ENCODE results near the gene MYH2. TPM values are rescaled to one million over a fixed set of nuclear protein-coding genes. Genes with fewer than 3 reads are reported as not detected.

The MYH2 gene
- total RNA-seq, 4 donors from 2014 or later, result 0.83 TPM; not detected in 3

DNA sequence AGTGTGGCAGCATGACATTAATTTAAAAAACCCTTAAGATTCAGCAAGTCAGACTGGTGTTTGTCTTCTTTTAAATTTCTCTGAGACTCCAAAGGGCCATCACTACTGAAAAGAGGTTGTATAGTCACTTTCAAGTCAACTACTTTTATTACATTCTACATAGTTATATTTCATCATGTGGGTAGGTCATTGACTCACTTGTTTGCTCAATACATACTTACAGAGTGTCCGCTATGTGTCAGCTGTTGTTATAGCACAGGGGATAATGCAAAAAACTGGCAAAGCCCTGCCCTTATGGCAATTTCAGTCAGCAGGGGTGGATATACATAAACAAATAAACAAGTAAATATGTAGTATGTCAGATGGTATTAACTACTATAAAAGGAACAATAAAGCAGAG, 77.6 kb downstream of the MYH2 start:
- no peak for DNase-seq
- Histone ChIP-seq H3K27me3 (no peaks in the 10 kb centered on the region), H3K4me3 (no peak overlapping the region), H3K4me1 (no peaks in the 10 kb centered on the region), H3K27ac (no peak overlapping the region), H3K36me3 (no peaks in the 10 kb centered on the region), H3K9me3 (no peaks in the 10 kb centered on the region)
- TF ChIP-seq, protein P1, sequence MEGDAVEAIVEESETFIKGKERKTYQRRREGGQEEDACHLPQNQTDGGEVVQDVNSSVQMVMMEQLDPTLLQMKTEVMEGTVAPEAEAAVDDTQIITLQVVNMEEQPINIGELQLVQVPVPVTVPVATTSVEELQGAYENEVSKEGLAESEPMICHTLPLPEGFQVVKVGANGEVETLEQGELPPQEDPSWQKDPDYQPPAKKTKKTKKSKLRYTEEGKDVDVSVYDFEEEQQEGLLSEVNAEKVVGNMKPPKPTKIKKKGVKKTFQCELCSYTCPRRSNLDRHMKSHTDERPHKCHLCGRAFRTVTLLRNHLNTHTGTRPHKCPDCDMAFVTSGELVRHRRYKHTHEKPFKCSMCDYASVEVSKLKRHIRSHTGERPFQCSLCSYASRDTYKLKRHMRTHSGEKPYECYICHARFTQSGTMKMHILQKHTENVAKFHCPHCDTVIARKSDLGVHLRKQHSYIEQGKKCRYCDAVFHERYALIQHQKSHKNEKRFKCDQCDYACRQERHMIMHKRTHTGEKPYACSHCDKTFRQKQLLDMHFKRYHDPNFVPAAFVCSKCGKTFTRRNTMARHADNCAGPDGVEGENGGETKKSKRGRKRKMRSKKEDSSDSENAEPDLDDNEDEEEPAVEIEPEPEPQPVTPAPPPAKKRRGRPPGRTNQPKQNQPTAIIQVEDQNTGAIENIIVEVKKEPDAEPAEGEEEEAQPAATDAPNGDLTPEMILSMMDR (IDR thresholded peaks at IDR 0.05), result no peak
- no peak for TF ChIP-seq POLR2A (IDR thresholded peaks at IDR 0.05)

Other genes starting within 250 kb of the MYH2 start
- gene MYH13, start 176.7 kb downstream of the MYH2 start, total RNA-seq, result 10 to 100 TPM in 1 of 4 donors, under 1 TPM in 1, not detected in 2; 0.19 to 11.6 TPM
- gene MYH8, start 127.7 kb downstream of the MYH2 start, total RNA-seq, result not detected
- gene MYH4, start 80.1 kb downstream of the MYH2 start, total RNA-seq, result not detected
- under 1 TPM in 1 of 4 donors, not detected in 3; 0.19 TPM for gene MYH1, start 31.1 kb downstream of the MYH2 start, total RNA-seq
- 10 to 100 TPM in 2 of 4 donors, 1 to 10 TPM in 2; 3.7 to 32.2 (median 8.4) TPM for gene MYH3, start 107.7 kb upstream of the MYH2 start, total RNA-seq
- 10 to 100 TPM; 12.4 to 28.6 (median 19.5) TPM for gene SCO1, start 147.9 kb upstream of the MYH2 start, total RNA-seq
- 10 to 100 TPM in 2 of 4 donors, 1 to 10 TPM in 2; 6.5 to 20.6 (median 14.0) TPM for gene ADPRM, start 147.9 kb upstream of the MYH2 start, total RNA-seq
- gene TMEM220, start 180.4 kb upstream of the MYH2 start, total RNA-seq, result 10 to 100 TPM; 14.6 to 56.1 (median 23.4) TPM

Data from Peyer's patch (tissue), 4 donors.